GM21529 (cell line): Measurements from ENCODE around the gene ILKAP.

Experiments
- ATAC-seq: cut with Tn5 transposase; IDR thresholded peaks from one replicate; pipeline ENCODE4 v1.9.1; 2021; ENCODE audit not compliant: unreplicated experiment

The ILKAP gene

GRCh38 chr2:238237431-238238135, 34.1 kb upstream of the ILKAP start:
- ATAC-seq = no peak

- no peak for ATAC-seq
Measured at GRCh38 chr2:238236571-238236970, 33.1 kb upstream of the ILKAP start.

- no peak for ATAC-seq
Measured at GRCh38 chr2:238235856-238236255, 32.4 kb upstream of the ILKAP start.

- ATAC-seq = no peak
Measured at GRCh38 chr2:238235331-238235732, 31.8 kb upstream of the ILKAP start.

- no peak for ATAC-seq
Measured at GRCh38 chr2:238233625-238234024, 30.1 kb upstream of the ILKAP start.

GRCh38 chr2:238231809-238232208, 28.3 kb upstream of the ILKAP start:
- ATAC-seq = no peak

GRCh38 chr2:238231251-238231793, 27.8 kb upstream of the ILKAP start:
- ATAC-seq = peak; percentile 54

GRCh38 chr2:238230699-238231098, 27.2 kb upstream of the ILKAP start:
- ATAC-seq = no peak

- no peak for ATAC-seq
Measured at GRCh38 chr2:238228700-238229099, 25.2 kb upstream of the ILKAP start.

GRCh38 chr2:238227587-238228032, 24.1 kb upstream of the ILKAP start:
- no peak for ATAC-seq

- no peak for ATAC-seq
Measured at GRCh38 chr2:238226698-238227586, 23.4 kb upstream of the ILKAP start.

- ATAC-seq = no peak
Measured at GRCh38 chr2:238225911-238226697, 22.6 kb upstream of the ILKAP start.

GRCh38 chr2:238225121-238225520, 21.6 kb upstream of the ILKAP start:
- no peak for ATAC-seq

GRCh38 chr2:238224356-238225035, 21.0 kb upstream of the ILKAP start:
- no peak for ATAC-seq

GRCh38 chr2:238220892-238221521, 17.5 kb upstream of the ILKAP start:
- ATAC-seq = no peak

- ATAC-seq = no peak
Measured at GRCh38 chr2:238220274-238220891, 16.9 kb upstream of the ILKAP start.

- ATAC-seq = no peak
Measured at GRCh38 chr2:238216651-238217184, 13.2 kb upstream of the ILKAP start.

GRCh38 chr2:238207006-238207405, 3.5 kb upstream of the ILKAP start:
- ATAC-seq = no peak

GRCh38 chr2:238203973-238204683, 633 bp upstream of the ILKAP start:
- peak; percentile 18 for ATAC-seq
